WTC11 (cell line): Measurements from ENCODE around the gene E2F2. TPM values are rescaled to one million over a fixed set of nuclear protein-coding genes. Genes with fewer than 3 reads are reported as not detected.

Source experiments
- ATAC-seq: fragments of 200-7000 bp; cut with Tn5 transposase; 2 replicates; pipeline ENCODE4 v1.10.0; 2021; ENCODE audit warnings: mild to moderate bottlenecking, moderate library complexity
- CTCF ChIA-PET: fragments of 300-600 bp; sonication (Branson Sonifier 250); formaldehyde crosslinking; loops from one replicate; lab custom pipeline; 2021; ENCODE audit warnings: antibody characterized with exemption; lab: Charles Lee
- POLR2A ChIA-PET: fragments of 350-600 bp; sonication (Branson Sonifier 250); formaldehyde crosslinking; loops from one replicate; lab custom pipeline; 2021; ENCODE audit warnings: antibody characterized with exemption; lab: Charles Lee
- DNase-seq: peaks from one replicate; pipeline ENCODE4 v3.0.0; 2021; ENCODE audit warnings: low spot score
- H3K27ac Mint-ChIP-seq: 2 replicates; pipeline ENCODE4 v1.8.0; 2021; ENCODE audit warnings: mixed read lengths
- H3K27me3 Mint-ChIP-seq: 2 replicates; pipeline ENCODE4 v1.8.0; 2021; ENCODE audit warnings: low read depth, mild to moderate bottlenecking, moderate library complexity, mixed read lengths
- H3K36me3 Mint-ChIP-seq: 2 replicates; pipeline ENCODE4 v1.8.0; 2021; ENCODE audit warnings: mixed read lengths
- H3K4me1 Mint-ChIP-seq: 2 replicates; pipeline ENCODE4 v1.8.0; 2022; ENCODE audit warnings: mixed read lengths
- H3K4me3 Mint-ChIP-seq: 2 replicates; pipeline ENCODE4 v1.8.0; 2021; ENCODE audit warnings: mild to moderate bottlenecking, moderate library complexity, mixed read lengths
- H3K9me3 Mint-ChIP-seq: 2 replicates; pipeline ENCODE4 v1.8.0; 2021; ENCODE audit warnings: mixed read lengths
- AR ChIP-seq: fragments of 250-450 bp; sonication (Bioruptor Pico); IDR thresholded peaks from 2 replicates; pipeline ENCODE4 v1.9.0; 2021; ENCODE audit warnings: mild to moderate bottlenecking
- ATF1 ChIP-seq: sonication (generic); formaldehyde crosslinking; IDR thresholded peaks from 2 replicates; pipeline ENCODE4 v1.8.1; 2023; ENCODE audit warnings: mild to moderate bottlenecking, moderate library complexity, missing genetic modification reagents
- ATF6 ChIP-seq: sonication (generic); formaldehyde crosslinking; IDR thresholded peaks from 2 replicates; pipeline ENCODE4 v1.8.1; 2023; ENCODE audit warnings: mild to moderate bottlenecking, missing genetic modification reagents
- CREB1 ChIP-seq: sonication (generic); formaldehyde crosslinking; IDR thresholded peaks from 2 replicates; pipeline ENCODE4 v1.8.0; 2023; ENCODE audit warnings: mild to moderate bottlenecking, missing genetic modification reagents
- CREM ChIP-seq: sonication (generic); formaldehyde crosslinking; IDR thresholded peaks from 2 replicates; pipeline ENCODE4 v1.8.1; 2022; ENCODE audit warnings: mild to moderate bottlenecking, missing genetic modification reagents, moderate library complexity
- CTCF ChIP-seq: fragments of 200-600 bp; IDR thresholded peaks from 2 replicates; pipeline ENCODE4 v1.8.0; 2022; ENCODE audit warnings: antibody characterized with exemption
- ESRRA ChIP-seq: sonication (generic); formaldehyde crosslinking; IDR thresholded peaks from 2 replicates; pipeline ENCODE4 v1.8.1; 2022; ENCODE audit warnings: mild to moderate bottlenecking, missing genetic modification reagents, borderline replicate concordance
- FOXK1 ChIP-seq: sonication (generic); formaldehyde crosslinking; IDR thresholded peaks from 2 replicates; pipeline ENCODE4 v1.8.0; 2022; ENCODE audit warnings: mild to moderate bottlenecking, moderate library complexity, missing genetic modification reagents
- NR1H2 ChIP-seq: sonication (generic); formaldehyde crosslinking; IDR thresholded peaks from 2 replicates; pipeline ENCODE4 v1.9.0; 2021; ENCODE audit warnings: mild to moderate bottlenecking, moderate library complexity, missing genetic modification reagents
- PRDM15 ChIP-seq: sonication (generic); formaldehyde crosslinking; IDR thresholded peaks from 2 replicates; pipeline ENCODE4 v1.8.0; 2022; ENCODE audit warnings: missing genetic modification reagents
- RELA ChIP-seq: sonication (generic); formaldehyde crosslinking; IDR thresholded peaks from 2 replicates; pipeline ENCODE4 v1.8.1; 2022; ENCODE audit warnings: missing genetic modification reagents, mild to moderate bottlenecking, borderline replicate concordance
- SMAD3 ChIP-seq: sonication (generic); formaldehyde crosslinking; IDR thresholded peaks from 2 replicates; pipeline ENCODE4 v1.8.0; 2022; ENCODE audit warnings: missing genetic modification reagents, mild to moderate bottlenecking, borderline replicate concordance
- ZBTB21 ChIP-seq: sonication (generic); formaldehyde crosslinking; IDR thresholded peaks from 2 replicates; pipeline ENCODE4 v1.8.1; 2023; ENCODE audit warnings: mild to moderate bottlenecking, missing genetic modification reagents, borderline replicate concordance
- ZNF121 ChIP-seq: sonication (generic); formaldehyde crosslinking; IDR thresholded peaks from 2 replicates; pipeline ENCODE4 v1.8.0; 2023; ENCODE audit warnings: missing genetic modification reagents
- ZNF219 ChIP-seq: sonication (generic); formaldehyde crosslinking; IDR thresholded peaks from 2 replicates; pipeline ENCODE4 v1.8.0; 2023; ENCODE audit warnings: missing genetic modification reagents, mild to moderate bottlenecking, borderline replicate concordance
- ZNF263 ChIP-seq: sonication (generic); formaldehyde crosslinking; IDR thresholded peaks from 2 replicates; pipeline ENCODE4 v1.8.1; 2022; ENCODE audit warnings: low read depth, mild to moderate bottlenecking, moderate library complexity, missing genetic modification reagents
- total RNA-seq: library from RNA; stranded (reverse); gene quantifications from 3 replicates; pipeline ENCODE4 v1.2.3, GENCODE V29; 2021
- TF ChIP-seq, protein P1 (sequence below): sonication (generic); formaldehyde crosslinking; IDR thresholded peaks from 2 replicates; pipeline ENCODE4 v1.8.1; 2022; ENCODE audit warnings: mild to moderate bottlenecking, moderate library complexity, missing genetic modification reagents
- TF ChIP-seq, protein P2 (sequence below): sonication (generic); formaldehyde crosslinking; IDR thresholded peaks from 2 replicates; pipeline ENCODE4 v1.8.1; 2023; ENCODE audit warnings: mild to moderate bottlenecking, missing genetic modification reagents, borderline replicate concordance
- TF ChIP-seq, protein P3 (sequence below): fragments of 250-450 bp; sonication (Bioruptor Pico); IDR thresholded peaks from 2 replicates; pipeline ENCODE4 v1.9.0; 2021; ENCODE audit warnings: moderate library complexity, mild to moderate bottlenecking, inconsistent platforms, borderline replicate concordance

E2F2 gene
- total RNA-seq, 1 experiment from 2014 or later: 5.6 TPM

- 0 out of 2 replicates have a peak, but pooled peaks have one; percentile 31 for TF ChIP-seq RELA (CRISPR knock-in tag)
- 0 out of 2 replicates have a peak, but pooled peaks have one; percentile 7 for TF ChIP-seq ATF1
- TF ChIP-seq CREM (CRISPR knock-in tag): peak; percentile 77; the same call in 1 of the 2 replicates
- TF ChIP-seq, protein P1, sequence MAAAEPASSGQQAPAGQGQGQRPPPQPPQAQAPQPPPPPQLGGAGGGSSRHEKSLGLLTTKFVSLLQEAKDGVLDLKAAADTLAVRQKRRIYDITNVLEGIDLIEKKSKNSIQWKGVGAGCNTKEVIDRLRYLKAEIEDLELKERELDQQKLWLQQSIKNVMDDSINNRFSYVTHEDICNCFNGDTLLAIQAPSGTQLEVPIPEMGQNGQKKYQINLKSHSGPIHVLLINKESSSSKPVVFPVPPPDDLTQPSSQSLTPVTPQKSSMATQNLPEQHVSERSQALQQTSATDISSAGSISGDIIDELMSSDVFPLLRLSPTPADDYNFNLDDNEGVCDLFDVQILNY (CRISPR knock-in tag): peak; percentile 91; the same call in 1 of the 2 replicates
- no peak for TF ChIP-seq ESRRA (CRISPR knock-in tag)
Measured at GRCh38 chr1:23530747-23531561, at the start of gene E2F2 (continued).

DNA sequence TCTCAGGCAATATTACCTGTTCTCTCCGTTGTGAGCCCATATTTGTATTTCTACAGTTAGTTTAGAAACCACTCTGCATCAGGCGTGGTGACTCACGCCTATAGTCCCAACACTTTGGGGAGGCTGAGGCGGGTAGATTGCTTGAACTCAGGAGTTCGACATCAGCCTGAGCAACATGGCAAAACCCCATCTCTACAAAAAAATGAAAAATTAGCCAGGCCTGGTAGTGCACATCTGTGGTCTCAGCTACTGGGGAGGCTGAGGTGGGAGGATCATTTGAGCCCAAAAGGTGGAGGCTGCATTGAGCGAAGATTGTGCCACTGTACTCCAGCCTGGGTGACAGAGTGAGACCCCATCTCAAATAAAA, 47.9 kb upstream of the E2F2 start:
- peaks cover 7% of the 10 kb centered on the region for H3K9me3 Mint-ChIP-seq
- ChIA-PET POLR2A (no interaction called here), CTCF (no interaction called here)
- no peak overlapping the region for H3K27ac Mint-ChIP-seq
- no peak overlapping the region for H3K4me3 Mint-ChIP-seq
- DNase-seq: no peak
- ATAC-seq: no peak
- no peaks in the 10 kb centered on the region for H3K27me3 Mint-ChIP-seq
- H3K4me1 Mint-ChIP-seq: peaks cover 29% of the 10 kb centered on the region
- peaks cover 7% of the 10 kb centered on the region for H3K36me3 Mint-ChIP-seq
- TF ChIP-seq AR (CRISPR knock-in tag) (no peak), ZNF263 (no peak), ZNF121 (CRISPR knock-in tag) (no peak), NR1H2 (CRISPR knock-in tag) (no peak), CREB1 (CRISPR knock-in tag) (no peak), PRDM15 (no peak), FOXK1 (CRISPR knock-in tag) (no peak), CTCF (no peak), ZNF219 (CRISPR knock-in tag) (no peak), ESRRA (CRISPR knock-in tag) (no peak), ATF6 (CRISPR knock-in tag) (no peak), SMAD3 (CRISPR knock-in tag) (no peak), ZBTB21 (CRISPR knock-in tag) (no peak)
- TF ChIP-seq, protein P2, sequence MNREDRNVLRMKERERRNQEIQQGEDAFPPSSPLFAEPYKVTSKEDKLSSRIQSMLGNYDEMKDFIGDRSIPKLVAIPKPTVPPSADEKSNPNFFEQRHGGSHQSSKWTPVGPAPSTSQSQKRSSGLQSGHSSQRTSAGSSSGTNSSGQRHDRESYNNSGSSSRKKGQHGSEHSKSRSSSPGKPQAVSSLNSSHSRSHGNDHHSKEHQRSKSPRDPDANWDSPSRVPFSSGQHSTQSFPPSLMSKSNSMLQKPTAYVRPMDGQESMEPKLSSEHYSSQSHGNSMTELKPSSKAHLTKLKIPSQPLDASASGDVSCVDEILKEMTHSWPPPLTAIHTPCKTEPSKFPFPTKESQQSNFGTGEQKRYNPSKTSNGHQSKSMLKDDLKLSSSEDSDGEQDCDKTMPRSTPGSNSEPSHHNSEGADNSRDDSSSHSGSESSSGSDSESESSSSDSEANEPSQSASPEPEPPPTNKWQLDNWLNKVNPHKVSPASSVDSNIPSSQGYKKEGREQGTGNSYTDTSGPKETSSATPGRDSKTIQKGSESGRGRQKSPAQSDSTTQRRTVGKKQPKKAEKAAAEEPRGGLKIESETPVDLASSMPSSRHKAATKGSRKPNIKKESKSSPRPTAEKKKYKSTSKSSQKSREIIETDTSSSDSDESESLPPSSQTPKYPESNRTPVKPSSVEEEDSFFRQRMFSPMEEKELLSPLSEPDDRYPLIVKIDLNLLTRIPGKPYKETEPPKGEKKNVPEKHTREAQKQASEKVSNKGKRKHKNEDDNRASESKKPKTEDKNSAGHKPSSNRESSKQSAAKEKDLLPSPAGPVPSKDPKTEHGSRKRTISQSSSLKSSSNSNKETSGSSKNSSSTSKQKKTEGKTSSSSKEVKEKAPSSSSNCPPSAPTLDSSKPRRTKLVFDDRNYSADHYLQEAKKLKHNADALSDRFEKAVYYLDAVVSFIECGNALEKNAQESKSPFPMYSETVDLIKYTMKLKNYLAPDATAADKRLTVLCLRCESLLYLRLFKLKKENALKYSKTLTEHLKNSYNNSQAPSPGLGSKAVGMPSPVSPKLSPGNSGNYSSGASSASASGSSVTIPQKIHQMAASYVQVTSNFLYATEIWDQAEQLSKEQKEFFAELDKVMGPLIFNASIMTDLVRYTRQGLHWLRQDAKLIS: no peak
- TF ChIP-seq, protein P3, sequence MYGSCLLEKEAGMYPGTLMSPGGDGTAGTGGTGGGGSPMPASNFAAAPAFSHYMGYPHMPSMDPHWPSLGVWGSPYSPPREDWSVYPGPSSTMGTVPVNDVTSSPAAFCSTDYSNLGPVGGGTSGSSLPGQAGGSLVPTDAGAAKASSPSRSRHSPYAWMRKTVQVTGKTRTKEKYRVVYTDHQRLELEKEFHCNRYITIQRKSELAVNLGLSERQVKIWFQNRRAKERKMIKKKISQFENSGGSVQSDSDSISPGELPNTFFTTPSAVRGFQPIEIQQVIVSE: no peak
